ENCODE results near the gene FRZB.
"Not testable (repeated sequence)": the region's sequence is repeated elsewhere in the genome, so short reads cannot be mapped to it uniquely, and the experiment has no call there.

FRZB gene

GRCh38 chr2:182866461-182867406 is at the start of gene FRZB:
Gene FRZB, minus strand, starts transcription at chr2:182866637. Its CDS starts 85 bp downstream, at chr2:182866552.
- no peak for DNase-seq

- no peak for DNase-seq
Observed at GRCh38 chr2:182915369-182916326, 49.2 kb upstream of the FRZB start.

GRCh38 chr2:182914852-182915251 is 48.4 kb upstream of the FRZB start:
- DNase-seq: no peak

GRCh38 chr2:182913064-182913463 is 46.6 kb upstream of the FRZB start:
- DNase-seq: no peak

GRCh38 chr2:182912518-182912915 is 46.1 kb upstream of the FRZB start:
- no peak for DNase-seq

GRCh38 chr2:182911813-182912517 is 45.5 kb upstream of the FRZB start:
- DNase-seq: no peak

- no peak for DNase-seq
Observed at GRCh38 chr2:182910965-182911364, 44.5 kb upstream of the FRZB start.

- no peak for DNase-seq
Observed at GRCh38 chr2:182907081-182907830, 40.8 kb upstream of the FRZB start.

- no peak for DNase-seq
Observed at GRCh38 chr2:182906454-182906853, 40.0 kb upstream of the FRZB start.

GRCh38 chr2:182904844-182905243 is 38.4 kb upstream of the FRZB start:
- no peak for DNase-seq

- no peak for DNase-seq
Observed at GRCh38 chr2:182903566-182903965, 37.1 kb upstream of the FRZB start.

GRCh38 chr2:182901748-182902147 is 35.3 kb upstream of the FRZB start:
- no peak for DNase-seq

GRCh38 chr2:182898718-182899117 is 32.3 kb upstream of the FRZB start:
- DNase-seq: no peak

GRCh38 chr2:182897137-182897536 is 30.7 kb upstream of the FRZB start:
- no peak for DNase-seq

GRCh38 chr2:182895798-182896197 is 29.4 kb upstream of the FRZB start:
- DNase-seq: no peak

GRCh38 chr2:182895169-182895568 is 28.7 kb upstream of the FRZB start:
- no peak for DNase-seq

- DNase-seq: no peak
Observed at GRCh38 chr2:182894174-182894573, 27.7 kb upstream of the FRZB start.

GRCh38 chr2:182893666-182894065 is 27.2 kb upstream of the FRZB start:
- DNase-seq: no peak

- not testable (repeated sequence) for DNase-seq
Observed at GRCh38 chr2:182893035-182893434, 26.6 kb upstream of the FRZB start.

- DNase-seq: no peak
Observed at GRCh38 chr2:182891611-182892010, 25.2 kb upstream of the FRZB start.

GRCh38 chr2:182890773-182891378 is 24.4 kb upstream of the FRZB start:
- DNase-seq: no peak

- no peak for DNase-seq
Observed at GRCh38 chr2:182890305-182890704, 23.9 kb upstream of the FRZB start.

Measured in activated naive CD4-positive, alpha-beta T cell treated with Interleukin-2 at 50 U/mL for 16 hours (primary cell).